HepG2 (cell line): Measurements from ENCODE around the gene UVSSA. TPM values are rescaled to one million over a fixed set of nuclear protein-coding genes. Genes with fewer than 3 reads are reported as not detected.
A peak's percentile ranks its signal among the peaks of the same experiment; 100 is the strongest.

Source experiments
- ARNT ChIP-seq: fragments of 450-650 bp; IDR thresholded peaks from 2 replicates; pipeline ENCODE4 v1.6.1; 2017
- ATF3 ChIP-seq: sonication (generic); formaldehyde crosslinking; IDR thresholded peaks from 2 replicates; pipeline ENCODE4 v1.4.0; 2020; ENCODE audit warnings: missing genetic modification reagents
- ATRX ChIP-seq: sonication (generic); formaldehyde crosslinking; IDR thresholded peaks from 2 replicates; pipeline ENCODE4 v1.4.0; 2020; ENCODE audit warnings: missing genetic modification reagents, borderline replicate concordance
- BCLAF1 ChIP-seq: fragments of 450-650 bp; IDR thresholded peaks from 2 replicates; pipeline ENCODE4 v1.6.1; 2017; ENCODE audit warnings: mild to moderate bottlenecking
- CSRNP1 ChIP-seq: sonication (generic); formaldehyde crosslinking; IDR thresholded peaks from 2 replicates; pipeline ENCODE4 v1.8.1; 2023; ENCODE audit warnings: mild to moderate bottlenecking, missing genetic modification reagents
- DMAP1 ChIP-seq: IDR thresholded peaks from 2 replicates; pipeline ENCODE4 v1.6.1; 2016
- FOSL1 ChIP-seq: sonication (generic); formaldehyde crosslinking; IDR thresholded peaks from 2 replicates; pipeline ENCODE4 v1.9.0; 2021; ENCODE audit warnings: missing genetic modification reagents, borderline replicate concordance
- JUN ChIP-seq: sonication (generic); formaldehyde crosslinking; IDR thresholded peaks from 2 replicates; pipeline ENCODE4 v1.4.0; 2020; ENCODE audit warnings: mild to moderate bottlenecking, missing genetic modification reagents
- NPAS2 ChIP-seq: sonication (generic); formaldehyde crosslinking; IDR thresholded peaks from 2 replicates; pipeline ENCODE4 v1.8.0; 2022; ENCODE audit warnings: mild to moderate bottlenecking, missing genetic modification reagents, borderline replicate concordance
- SAFB2 ChIP-seq: sonication (generic); formaldehyde crosslinking; IDR thresholded peaks from 2 replicates; pipeline ENCODE4 v1.5.1; 2020; ENCODE audit warnings: missing genetic modification reagents, low read depth, mild to moderate bottlenecking, borderline replicate concordance
- TBL1XR1 ChIP-seq: fragments of 150-350 bp; IDR thresholded peaks from 2 replicates; pipeline ENCODE4 v1.6.1; 2014; ENCODE audit warnings: borderline replicate concordance, low read length; ENCODE audit not compliant: partially characterized antibody
- ZBTB40 ChIP-seq, 2 experiments: fragments of 450-650 bp in 1 of 2; sonication (generic) in 1 of 2; formaldehyde crosslinking in 1 of 2; IDR thresholded peaks; 2 replicates each; pipeline versions ENCODE4 v1.6.1 to v1.8.0; 2016 to 2022; ENCODE audit warnings: antibody characterized with exemption in 1 of 2, mild to moderate bottlenecking in 1 of 2, missing genetic modification reagents in 1 of 2
- ZNF33B ChIP-seq: sonication (generic); formaldehyde crosslinking; IDR thresholded peaks from 2 replicates; pipeline ENCODE4 v1.5.1; 2020; ENCODE audit warnings: mild to moderate bottlenecking, missing genetic modification reagents
- ZNF652 ChIP-seq: IDR thresholded peaks from 2 replicates; pipeline ENCODE4 v1.6.1; 2016; ENCODE audit warnings: low read depth, borderline replicate concordance
- ZNF891 ChIP-seq: sonication (generic); formaldehyde crosslinking; IDR thresholded peaks from 2 replicates; pipeline ENCODE4 v1.5.0; 2020; ENCODE audit warnings: mild to moderate bottlenecking, missing genetic modification reagents
- ZSCAN9 ChIP-seq: IDR thresholded peaks from 2 replicates; pipeline ENCODE4 v1.6.1; 2016; ENCODE audit warnings: borderline replicate concordance
- polyA plus RNA-seq, 8 experiments: library from polyadenylated mRNA; depleted of rRNA in 3 of 8; stranded (reverse) in 7 of 8; unstranded in 1 of 8; fragments of >200 nt; fragmentation: Illumina TruSeq in 4 of 8; extraction: Trizol in 4 of 8; gene quantifications; 2 replicates each; pipeline versions ENCODE4 v1.2.1 to v1.2.3, GENCODE V29; 2011 to 2016; ENCODE audit warnings: low read depth in 4 of 8, missing spikeins in 1 of 8, mixed read lengths in 1 of 8; ENCODE audit not compliant: insufficient read depth in 1 of 8
- total RNA-seq, 5 experiments: library from RNA; depleted of rRNA; stranded (reverse); fragments of >200 nt; fragmentation: Illumina TruSeq; extraction: Trizol; gene quantifications; 2 replicates each; pipeline ENCODE4 v1.2.3, GENCODE V29; 2016; ENCODE audit warnings: low read depth in 1 of 5

The UVSSA gene
- total and polyA plus RNA-seq, 2 of the 13 experiments (the other 11 are each of a cell fraction or from before 2014, with no cell fraction given): 4.6 to 8.4 TPM

- no peak for TF ChIP-seq ZBTB40 (IDR thresholded peaks at IDR 0.05)
- TF ChIP-seq ZBTB40 (CRISPR knock-in tag; IDR thresholded peaks at IDR 0.05): no peak
- TF ChIP-seq ZNF652 (CRISPR knock-in tag): no peak
- no peak; the same call in 1 of the 2 replicates for TF ChIP-seq SAFB2 (CRISPR knock-in tag)
- no peak for TF ChIP-seq ARNT
- TF ChIP-seq FOSL1 (CRISPR knock-in tag): no peak
- no peak for TF ChIP-seq DMAP1 (CRISPR knock-in tag)
- no peak for TF ChIP-seq ZNF891 (CRISPR knock-in tag)
- no peak for TF ChIP-seq ATF3 (CRISPR knock-in tag)
- no peak for TF ChIP-seq ZSCAN9 (CRISPR knock-in tag)
- no peak for TF ChIP-seq TBL1XR1
- no peak for TF ChIP-seq BCLAF1
- TF ChIP-seq JUN (CRISPR knock-in tag): no peak
- no peak for TF ChIP-seq CSRNP1 (CRISPR knock-in tag)
- peak; percentile 64; the same call in 1 of the 2 replicates for TF ChIP-seq ZNF33B (CRISPR knock-in tag)
- no peak for TF ChIP-seq ATRX (CRISPR knock-in tag)
- TF ChIP-seq NPAS2: no peak
Measured at GRCh38 chr4:1309261-1310010, 37.6 kb upstream of the UVSSA start (continued).
